Rectal smooth muscle tissue (tissue), 1 donor: Measurements from ENCODE around the gene FYN.
"Not testable (repeated sequence)": the region's sequence is repeated elsewhere in the genome, so short reads cannot be mapped to it uniquely, and the experiment has no call there.

Source experiments
- H3K27ac ChIP-seq: one replicate; pipeline ENCODE4 v1.7.0; 2013; ENCODE audit warnings: low read depth, low read length, inconsistent platforms
- H3K27me3 ChIP-seq: one replicate; pipeline ENCODE4 v1.7.0; 2013; ENCODE audit warnings: low read length; ENCODE audit not compliant: control insufficient read depth, insufficient read depth
- H3K36me3 ChIP-seq: one replicate; pipeline ENCODE4 v1.7.0; 2013; ENCODE audit warnings: low read length; ENCODE audit not compliant: control insufficient read depth, insufficient read depth
- H3K4me1 ChIP-seq: one replicate; pipeline ENCODE4 v1.7.0; 2013; ENCODE audit warnings: low read length; ENCODE audit not compliant: control insufficient read depth, insufficient read depth
- H3K4me3 ChIP-seq: one replicate; pipeline ENCODE4 v1.7.0; 2013; ENCODE audit warnings: low read length
- H3K9ac ChIP-seq: one replicate; pipeline ENCODE4 v1.7.0; 2013; ENCODE audit warnings: low read length

FYN gene

DNA sequence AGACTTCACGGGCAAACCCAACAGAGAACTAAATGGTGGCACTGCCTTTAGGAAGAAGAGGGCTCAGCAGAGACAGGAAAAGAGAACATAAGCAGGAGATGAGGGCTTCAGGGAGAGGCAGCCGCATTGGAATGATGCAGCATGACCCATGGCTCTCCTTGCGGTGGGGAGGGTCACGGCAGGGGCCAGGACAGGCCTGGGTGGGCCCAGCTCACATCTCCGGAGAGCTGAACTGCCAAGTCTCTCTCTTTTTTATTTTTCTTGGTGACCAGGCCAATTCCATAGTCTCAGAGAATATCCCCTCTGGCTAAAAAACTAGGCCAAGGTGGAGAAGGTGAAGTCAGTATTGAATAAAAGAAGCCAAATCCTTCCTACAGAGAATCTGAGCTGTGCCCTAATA is 190.1 kb downstream of the FYN start:
- H3K27me3 ChIP-seq = no peaks in the 10 kb centered on the region
- H3K36me3 ChIP-seq = no peaks in the 10 kb centered on the region
- no peak overlapping the region for H3K9ac ChIP-seq
- peaks cover 4% of the 10 kb centered on the region for H3K4me1 ChIP-seq
- no peak overlapping the region for H3K4me3 ChIP-seq
- peak overlapping the region; percentile 56 for H3K27ac ChIP-seq

DNA sequence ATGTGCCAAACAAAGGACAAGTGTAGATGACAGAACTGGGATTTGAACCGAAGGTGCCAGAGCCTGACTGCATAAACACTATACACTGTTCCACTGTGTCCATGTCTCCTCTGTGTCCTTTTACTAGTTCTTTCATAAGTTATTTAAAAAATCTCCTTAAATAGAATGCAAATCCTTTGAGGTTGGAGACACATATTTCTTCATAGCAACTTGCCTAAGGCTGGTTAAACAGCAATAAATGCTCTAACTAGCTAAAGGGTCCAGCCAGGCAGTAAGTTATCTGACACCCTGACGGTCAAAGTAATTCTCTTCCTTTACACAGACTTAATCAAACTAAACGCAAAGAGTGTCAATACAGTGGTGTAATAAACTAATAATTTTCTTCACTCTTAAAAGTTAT is 191.4 kb downstream of the FYN start:
- H3K9ac ChIP-seq = no peak overlapping the region
- H3K27ac ChIP-seq = no peak overlapping the region
- H3K4me1 ChIP-seq = peaks cover 4% of the 10 kb centered on the region
- no peak overlapping the region for H3K4me3 ChIP-seq
- no peaks in the 10 kb centered on the region for H3K36me3 ChIP-seq
- no peaks in the 10 kb centered on the region for H3K27me3 ChIP-seq

DNA sequence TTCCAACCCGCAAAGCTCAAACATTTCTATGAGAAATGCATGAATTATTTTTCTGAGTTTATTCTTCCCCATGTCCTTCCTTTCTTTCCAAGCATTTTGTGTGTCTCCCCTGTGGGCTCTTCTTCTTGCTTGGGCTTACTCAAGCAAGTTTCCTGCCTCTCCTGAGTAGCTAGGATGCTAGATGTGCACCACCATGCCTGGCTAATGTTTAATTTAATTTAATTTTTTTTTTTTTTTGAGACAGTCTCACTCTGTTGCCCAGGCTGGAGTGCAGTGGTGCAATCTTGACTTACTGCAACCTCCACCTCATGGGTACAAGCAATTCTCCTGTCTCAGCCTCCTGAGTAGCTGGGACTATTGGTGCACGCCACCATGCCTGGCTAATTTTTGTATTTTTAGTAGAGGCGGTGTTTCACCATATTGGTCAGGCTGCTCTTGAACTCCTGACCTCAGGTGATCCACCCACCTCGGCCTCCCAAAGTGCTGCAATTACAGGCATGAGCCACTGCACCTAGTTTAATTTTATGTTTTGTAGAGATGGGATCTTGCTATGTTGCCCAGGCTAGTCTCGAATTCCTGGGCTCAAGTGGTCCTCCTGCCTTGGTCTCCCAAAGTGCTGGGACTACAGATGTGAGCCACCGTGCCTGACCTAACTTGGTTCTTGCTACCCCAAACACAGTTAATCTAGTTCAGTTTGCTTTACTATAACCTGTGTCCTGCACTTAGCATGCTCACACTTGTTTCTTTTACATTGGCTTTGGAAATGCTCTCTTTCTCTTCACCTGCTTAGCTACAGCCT is 192.2 kb downstream of the FYN start:
- not testable (repeated sequence) for H3K4me3 ChIP-seq, H3K4me1 ChIP-seq, H3K36me3 ChIP-seq, H3K27me3 ChIP-seq, H3K27ac ChIP-seq, H3K9ac ChIP-seq

DNA sequence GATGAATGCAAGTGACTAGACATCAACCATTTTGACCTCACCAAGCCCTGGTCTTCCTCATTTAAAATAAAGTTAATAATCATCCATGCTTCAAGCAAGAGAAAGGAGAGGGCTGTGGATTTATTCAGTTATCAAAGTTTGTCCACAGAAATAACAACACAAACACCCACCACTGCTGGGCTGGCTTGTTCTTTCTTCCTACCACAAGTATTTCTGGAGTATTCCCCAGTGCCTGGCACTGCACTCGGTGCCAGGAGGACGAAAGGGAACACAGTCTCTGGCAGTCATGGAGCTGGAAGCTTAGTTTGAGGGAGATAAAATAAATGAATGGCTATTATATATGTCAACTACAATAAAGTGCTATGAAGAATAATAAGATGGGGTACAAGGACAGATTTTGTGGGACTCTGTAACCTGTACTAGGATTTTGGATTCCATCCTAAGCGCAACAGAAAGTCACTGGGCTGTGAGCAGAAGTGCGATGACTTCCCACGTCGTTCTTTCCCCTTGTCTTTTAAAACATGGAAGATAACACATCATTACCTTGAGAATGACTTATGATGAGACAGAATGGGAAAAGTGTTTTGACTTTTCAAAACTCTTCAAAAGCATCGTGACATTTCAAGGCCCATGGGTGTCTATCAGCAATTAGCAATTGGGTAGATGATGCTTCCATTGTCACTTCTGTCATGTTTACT is 193.1 kb downstream of the FYN start:
- Histone ChIP-seq H3K4me1 (peaks cover 4% of the 10 kb centered on the region), H3K27me3 (no peaks in the 10 kb centered on the region), H3K27ac (no peak overlapping the region)

DNA sequence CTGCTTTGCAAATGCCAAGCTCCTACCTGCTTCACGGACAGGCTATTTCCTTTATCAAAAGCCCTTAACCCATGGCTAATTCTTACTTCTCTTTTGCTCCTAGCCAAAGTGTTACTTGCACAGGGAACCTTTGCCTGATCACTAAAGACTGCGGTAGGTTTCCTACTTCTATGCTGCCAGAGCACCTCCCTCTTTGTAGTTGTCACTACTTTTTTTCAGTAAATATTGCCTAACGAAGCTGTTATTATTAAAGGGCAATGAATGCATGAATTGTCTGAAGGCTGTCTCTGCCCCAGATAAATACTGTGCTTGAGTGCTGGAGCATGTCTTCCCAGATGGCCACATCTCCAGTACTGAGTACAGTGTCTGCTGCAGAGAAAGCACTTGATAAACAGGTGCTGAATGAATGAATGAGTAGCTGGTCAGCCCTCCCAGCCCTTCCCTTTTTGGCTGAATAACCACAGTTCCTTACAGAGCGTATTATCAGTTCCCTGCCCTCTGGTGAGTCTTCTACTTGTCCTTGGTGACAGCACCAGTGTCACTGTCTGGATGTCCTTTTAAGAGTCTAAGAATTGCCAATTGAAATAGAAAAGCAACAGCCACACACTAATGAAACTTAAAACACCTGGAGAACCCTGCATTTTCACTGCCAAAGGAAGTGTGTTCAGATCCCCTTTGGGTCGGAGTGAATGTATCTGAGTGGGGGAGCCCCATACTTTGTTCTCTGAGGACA is 194.0 kb downstream of the FYN start:
- H3K27me3 ChIP-seq = no peaks in the 10 kb centered on the region
- no peak overlapping the region for H3K27ac ChIP-seq
- H3K4me1 ChIP-seq = peaks cover 4% of the 10 kb centered on the region
- peaks cover 2% of the 10 kb centered on the region for H3K36me3 ChIP-seq
- H3K4me3 ChIP-seq = no peak overlapping the region
- H3K9ac ChIP-seq = no peak overlapping the region

More for the DNA sequence above, 193.1 kb downstream of the FYN start:
- Histone ChIP-seq H3K36me3 (no peaks in the 10 kb centered on the region), H3K9ac (no peak overlapping the region), H3K4me3 (no peak overlapping the region)

DNA sequence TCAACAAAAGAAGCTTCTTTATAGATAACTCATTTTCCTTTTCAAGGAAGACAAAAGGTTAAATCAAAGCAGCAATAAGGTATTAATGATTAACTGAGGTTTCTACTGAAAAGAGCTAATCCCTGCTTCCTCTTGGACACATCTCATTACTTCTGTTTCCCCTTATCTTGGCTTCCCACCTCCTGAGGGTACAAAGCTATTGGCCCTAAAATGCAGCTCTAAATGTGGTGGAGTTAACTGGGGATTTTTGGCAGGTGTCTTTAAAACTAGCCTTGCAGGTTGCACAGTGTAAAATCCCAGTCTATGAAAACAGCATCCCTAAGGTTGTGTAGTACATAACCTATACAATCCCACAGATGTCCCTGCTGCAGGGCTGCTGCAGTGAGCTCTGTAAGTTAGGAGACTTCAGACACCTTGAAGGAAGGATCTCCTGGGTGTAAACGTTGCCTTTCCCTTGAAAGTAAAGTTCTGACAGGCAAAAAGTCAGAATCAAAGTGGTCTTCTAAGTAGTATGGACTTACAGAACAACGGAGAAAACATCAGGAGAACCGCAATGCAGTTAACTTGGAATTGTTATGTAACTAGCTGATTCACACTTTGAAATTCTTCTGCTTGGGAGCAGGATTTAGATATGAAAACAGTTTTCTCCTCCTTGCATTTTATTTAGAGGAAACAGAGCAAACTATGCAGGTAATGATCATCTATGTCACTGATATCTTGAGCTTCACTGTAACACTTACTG is 195.8 kb downstream of the FYN start:
- Histone ChIP-seq H3K27me3 (no peaks in the 10 kb centered on the region), H3K4me3 (no peak overlapping the region), H3K36me3 (peaks cover 4% of the 10 kb centered on the region), H3K9ac (no peak overlapping the region), H3K27ac (no peak overlapping the region), H3K4me1 (peaks cover 4% of the 10 kb centered on the region)

DNA sequence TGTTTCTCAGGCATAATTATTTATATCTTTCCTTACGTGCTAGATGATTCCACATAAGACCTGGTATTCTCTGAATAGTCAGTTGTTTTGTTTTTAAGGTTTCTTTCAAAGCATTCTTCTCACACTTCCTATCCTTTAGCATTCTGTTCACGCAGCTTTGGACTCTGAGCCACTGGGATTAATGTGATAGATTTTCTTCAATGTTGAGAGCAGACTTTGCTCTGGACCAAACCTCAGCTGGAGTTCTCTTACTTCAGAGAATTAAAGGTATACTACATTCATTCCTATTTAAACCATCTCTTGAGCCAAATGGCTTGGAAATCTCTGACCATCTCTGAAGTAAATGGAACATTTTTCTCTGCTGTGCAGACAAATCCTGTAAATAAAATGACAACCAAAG is 196.9 kb downstream of the FYN start:
- no peaks in the 10 kb centered on the region for H3K4me1 ChIP-seq
- no peaks in the 10 kb centered on the region for H3K27me3 ChIP-seq
- no peak overlapping the region for H3K27ac ChIP-seq

DNA sequence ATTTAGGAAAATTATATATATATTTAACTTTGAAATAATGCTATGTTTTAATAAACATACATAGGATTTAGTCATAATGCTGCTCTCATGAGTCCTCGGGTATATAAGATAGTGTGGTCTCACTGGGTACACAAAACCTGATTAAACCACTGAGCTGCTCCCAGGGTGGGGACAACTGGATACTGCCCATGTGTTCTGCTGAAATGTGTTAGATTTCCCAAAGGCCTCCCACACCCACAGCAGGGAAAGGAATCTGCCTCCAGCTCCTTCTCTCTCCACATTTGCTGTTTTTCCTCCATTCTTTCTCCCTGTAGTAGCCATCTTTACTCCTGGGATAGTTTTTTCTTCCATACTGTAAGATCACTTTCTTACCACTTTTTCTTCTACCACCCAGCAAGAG is 198.4 kb downstream of the FYN start:
- Histone ChIP-seq H3K4me3 (no peak overlapping the region), H3K4me1 (no peaks in the 10 kb centered on the region), H3K9ac (no peak overlapping the region), H3K27me3 (no peaks in the 10 kb centered on the region), H3K27ac (no peak overlapping the region), H3K36me3 (peaks cover 4% of the 10 kb centered on the region)

More for the DNA sequence above, 196.9 kb downstream of the FYN start:
- Histone ChIP-seq H3K4me3 (no peak overlapping the region), H3K9ac (no peak overlapping the region), H3K36me3 (peaks cover 4% of the 10 kb centered on the region)

DNA sequence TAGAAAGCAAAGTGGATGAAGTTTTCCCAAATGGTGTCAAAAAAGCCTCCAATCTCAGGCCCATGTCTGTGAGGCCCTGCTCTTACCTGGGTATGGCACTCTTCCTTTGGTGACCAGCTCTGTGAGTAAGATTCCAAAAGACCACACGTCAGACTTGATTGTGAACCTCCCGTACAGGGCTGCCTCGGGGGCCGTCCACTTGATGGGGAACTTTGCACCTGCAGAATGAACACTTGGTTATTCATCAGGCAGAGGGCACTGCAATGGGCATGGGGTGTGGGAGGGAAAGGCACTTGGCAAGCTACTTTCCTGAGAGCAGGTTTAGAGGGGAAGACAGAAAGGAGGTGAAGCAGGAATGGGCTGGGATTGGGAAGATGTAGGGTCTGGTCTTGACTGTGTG is 198.8 kb downstream of the FYN start:
- H3K9ac ChIP-seq = no peak overlapping the region
- no peak overlapping the region for H3K27ac ChIP-seq
- H3K36me3 ChIP-seq = peaks cover 4% of the 10 kb centered on the region
- no peak overlapping the region for H3K4me3 ChIP-seq
- H3K27me3 ChIP-seq = no peaks in the 10 kb centered on the region
- H3K4me1 ChIP-seq = no peaks in the 10 kb centered on the region

DNA sequence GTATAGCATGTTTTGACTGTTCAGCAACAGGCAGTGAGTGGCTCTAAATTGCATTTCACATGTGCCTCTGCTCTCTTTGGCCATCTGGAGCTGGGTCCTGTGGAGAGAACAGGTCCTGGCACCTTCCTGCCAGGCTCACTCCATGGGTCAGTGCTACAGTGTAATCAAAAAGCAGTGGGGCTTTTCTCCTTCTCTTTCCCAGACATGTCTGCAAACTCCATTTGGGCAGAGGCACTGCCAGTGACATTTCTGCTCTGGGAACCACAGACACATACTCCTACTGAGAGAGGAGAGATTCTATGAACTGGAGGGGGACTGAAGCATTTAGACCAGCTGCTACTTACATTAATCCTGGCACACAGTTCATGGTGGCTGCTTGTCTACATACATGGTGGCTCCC is 199.3 kb downstream of the FYN start:
- no peak overlapping the region for H3K27ac ChIP-seq
- H3K27me3 ChIP-seq = no peaks in the 10 kb centered on the region
- no peak overlapping the region for H3K4me3 ChIP-seq
- no peaks in the 10 kb centered on the region for H3K4me1 ChIP-seq
- H3K36me3 ChIP-seq = peaks cover 4% of the 10 kb centered on the region
- no peak overlapping the region for H3K9ac ChIP-seq

DNA sequence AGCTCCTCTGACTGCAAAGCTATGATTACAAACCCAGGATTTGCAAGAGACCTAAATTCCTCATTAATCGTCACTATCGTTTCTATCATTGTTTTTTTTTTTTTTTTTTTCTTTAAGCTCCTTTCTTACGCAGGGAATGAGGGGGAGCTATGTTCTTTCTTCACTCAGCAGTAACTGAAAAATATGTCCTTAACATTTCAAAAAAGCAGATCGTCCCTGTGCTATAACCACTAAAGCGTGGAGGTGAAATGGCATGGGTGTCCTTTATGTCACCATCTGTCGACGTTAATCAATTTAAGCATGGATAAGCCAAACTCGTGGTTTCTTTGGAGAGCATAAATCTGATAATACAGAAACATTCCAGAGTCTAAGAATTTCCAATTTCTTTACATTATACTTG is 199.7 kb downstream of the FYN start:
- no peaks in the 10 kb centered on the region for H3K27me3 ChIP-seq
- peaks cover 2% of the 10 kb centered on the region for H3K4me1 ChIP-seq
- no peak overlapping the region for H3K9ac ChIP-seq
- H3K27ac ChIP-seq = no peak overlapping the region
- H3K36me3 ChIP-seq = peaks cover 4% of the 10 kb centered on the region
- H3K4me3 ChIP-seq = no peak overlapping the region
